Hepatocyte (in vitro differentiated cells): ENCODE data around the gene FAM171A2. TPM values are rescaled to one million over a fixed set of nuclear protein-coding genes. Genes with fewer than 3 reads are reported as not detected.
"Not testable (repeated sequence)": the region's sequence is repeated elsewhere in the genome, so short reads cannot be mapped to it uniquely, and the experiment has no call there.

Source experiments
- DNase-seq: peaks from one replicate; pipeline ENCODE4 v3.0.0-alpha.2; 2016; ENCODE audit warnings: low spot score
- H2AFZ ChIP-seq: fragments of 200-600 bp; sonication (generic); 2 replicates; pipeline ENCODE4 v1.6.0; 2016; ENCODE audit warnings: antibody characterized with exemption, mild to moderate bottlenecking
- H3K27ac ChIP-seq: fragments of 200-600 bp; sonication (generic); 2 replicates; pipeline ENCODE4 v1.5.1; 2016; ENCODE audit warnings: mild to moderate bottlenecking
- H3K27me3 ChIP-seq: fragments of 200-600 bp; sonication (generic); 2 replicates; pipeline ENCODE4 v1.6.1; 2016
- H3K36me3 ChIP-seq: fragments of 200-600 bp; sonication (generic); replicated peaks from 2 replicates; pipeline ENCODE4 v1.5.1; 2016; ENCODE audit warnings: low read depth; ENCODE audit not compliant: insufficient read depth
- H3K4me1 ChIP-seq: fragments of 200-600 bp; sonication (generic); 2 replicates; pipeline ENCODE4 v1.5.1; 2016; ENCODE audit warnings: mild to moderate bottlenecking, moderate library complexity; ENCODE audit not compliant: insufficient read depth
- H3K4me2 ChIP-seq: fragments of 200-600 bp; sonication (generic); 2 replicates; pipeline ENCODE4 v1.6.0; 2016
- H3K4me3 ChIP-seq: fragments of 200-600 bp; sonication (generic); 2 replicates; pipeline ENCODE4 v1.5.1; 2016; ENCODE audit warnings: mild to moderate bottlenecking
- H3K79me2 ChIP-seq: fragments of 200-600 bp; sonication (generic); 2 replicates; pipeline ENCODE4 v1.6.0; 2017; ENCODE audit warnings: mild to moderate bottlenecking
- H3K9me2 ChIP-seq: fragments of 200-600 bp; sonication (generic); replicated peaks from 2 replicates; pipeline ENCODE4 v1.6.0; 2017; ENCODE audit warnings: mild to moderate bottlenecking; ENCODE audit not compliant: insufficient read depth
- H3K9me3 ChIP-seq: fragments of 200-600 bp; sonication (generic); 2 replicates; pipeline ENCODE4 v1.5.1; 2016; ENCODE audit warnings: low read depth, mild to moderate bottlenecking
- H4K20me1 ChIP-seq: fragments of 200-600 bp; sonication (generic); 2 replicates; pipeline ENCODE4 v1.6.0; 2016; ENCODE audit warnings: mild to moderate bottlenecking; ENCODE audit not compliant: insufficient read depth, poor library complexity, severe bottlenecking
- EZH2 ChIP-seq: fragments of 200-600 bp; sonication (generic); IDR thresholded peaks from 2 replicates; pipeline ENCODE4 v1.6.1; 2016; ENCODE audit warnings: antibody characterized with exemption, mild to moderate bottlenecking, borderline replicate concordance
- EZH2phosphoT487 ChIP-seq: fragments of 200-600 bp; sonication (generic); IDR thresholded peaks from one replicate; pipeline ENCODE4 v1.6.1; 2018; ENCODE audit warnings: antibody characterized with exemption, mild to moderate bottlenecking, low read depth, moderate library complexity; ENCODE audit not compliant: unreplicated experiment, severe bottlenecking
- WGBS: methylation state at CpG from one replicate; pipeline ENCODE4 v1.1.6; 2016; ENCODE audit warnings: low lambda C conversion rate; ENCODE audit errors: missing lambda C conversion rate; 5-methylcytosine and 5-hydroxymethylcytosine counted together
- polyA plus RNA-seq: library from polyadenylated mRNA; unstranded; fragments of >200 nt; fragmentation: Nextera tagmentation; extraction: Ambion mirVana; gene quantifications from 2 replicates; pipeline ENCODE4 v1.2.1, GENCODE V29; 2016
- total RNA-seq: library from RNA; depleted of rRNA; stranded (reverse); fragments of >200 nt; gene quantifications from 2 replicates; pipeline ENCODE4 v1.2.3, GENCODE V29; 2014
- TF ChIP-seq, protein P1 (sequence below): fragments of 200-600 bp; sonication (generic); IDR thresholded peaks from 2 replicates; pipeline ENCODE4 v1.5.1; 2016; ENCODE audit warnings: antibody characterized with exemption, mild to moderate bottlenecking; ENCODE audit not compliant: poor library complexity

Gene FAM171A2
- total and polyA plus RNA-seq, 2 experiments from 2014 or later = 13.9 to 22.8 TPM

DNA sequence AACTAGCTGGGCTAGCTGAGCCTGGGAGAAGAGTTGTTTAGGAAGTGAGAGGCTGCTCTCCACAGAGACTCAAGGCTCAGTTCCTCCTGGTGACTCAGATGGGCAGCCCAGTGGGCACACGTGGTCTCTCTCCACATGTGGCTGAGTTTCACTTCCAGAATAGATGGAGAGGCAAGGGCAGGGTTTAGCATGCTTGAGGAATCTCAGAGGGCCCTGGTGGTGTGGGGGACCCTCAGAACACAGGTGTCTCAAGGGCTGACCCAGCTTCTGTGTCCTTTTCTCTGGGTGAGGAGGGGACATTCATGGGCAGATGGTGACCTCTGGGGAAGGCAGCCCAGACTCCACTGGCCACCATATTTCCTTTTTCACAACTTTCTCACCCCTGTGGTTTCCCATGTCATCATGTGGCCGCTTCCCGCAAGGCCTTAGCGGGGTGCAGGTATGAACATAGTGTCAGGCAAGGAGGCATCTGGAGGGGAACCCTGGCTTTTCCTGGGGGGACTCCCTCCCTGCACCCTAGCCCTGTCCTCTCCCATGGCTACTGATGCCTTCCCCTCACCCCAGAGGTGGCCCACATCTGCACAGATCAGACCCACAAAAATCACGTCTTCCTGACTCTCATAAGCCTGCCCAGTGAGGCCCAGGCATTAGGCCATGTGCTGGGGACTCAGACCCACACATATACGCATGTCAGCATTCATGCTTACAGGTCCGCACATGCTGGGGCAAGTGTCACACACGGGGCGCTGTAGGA, 15.2 kb downstream of the FAM171A2 start:
- H3K27ac ChIP-seq = no peak overlapping the region
- no peaks in the 10 kb centered on the region for H3K9me2 ChIP-seq
- H4K20me1 ChIP-seq = no peaks in the 10 kb centered on the region
- no peak overlapping the region for H2AFZ ChIP-seq
- TF ChIP-seq, protein P1, sequence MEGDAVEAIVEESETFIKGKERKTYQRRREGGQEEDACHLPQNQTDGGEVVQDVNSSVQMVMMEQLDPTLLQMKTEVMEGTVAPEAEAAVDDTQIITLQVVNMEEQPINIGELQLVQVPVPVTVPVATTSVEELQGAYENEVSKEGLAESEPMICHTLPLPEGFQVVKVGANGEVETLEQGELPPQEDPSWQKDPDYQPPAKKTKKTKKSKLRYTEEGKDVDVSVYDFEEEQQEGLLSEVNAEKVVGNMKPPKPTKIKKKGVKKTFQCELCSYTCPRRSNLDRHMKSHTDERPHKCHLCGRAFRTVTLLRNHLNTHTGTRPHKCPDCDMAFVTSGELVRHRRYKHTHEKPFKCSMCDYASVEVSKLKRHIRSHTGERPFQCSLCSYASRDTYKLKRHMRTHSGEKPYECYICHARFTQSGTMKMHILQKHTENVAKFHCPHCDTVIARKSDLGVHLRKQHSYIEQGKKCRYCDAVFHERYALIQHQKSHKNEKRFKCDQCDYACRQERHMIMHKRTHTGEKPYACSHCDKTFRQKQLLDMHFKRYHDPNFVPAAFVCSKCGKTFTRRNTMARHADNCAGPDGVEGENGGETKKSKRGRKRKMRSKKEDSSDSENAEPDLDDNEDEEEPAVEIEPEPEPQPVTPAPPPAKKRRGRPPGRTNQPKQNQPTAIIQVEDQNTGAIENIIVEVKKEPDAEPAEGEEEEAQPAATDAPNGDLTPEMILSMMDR = no peak
- no peak for TF ChIP-seq EZH2
- no peak for TF ChIP-seq EZH2phosphoT487
- WGBS = 90% methylated on average over 9 of the region's 9 CpGs
- H3K4me2 ChIP-seq = no peak overlapping the region
- H3K27me3 ChIP-seq = no peaks in the 10 kb centered on the region
- no peaks in the 10 kb centered on the region for H3K9me3 ChIP-seq
- H3K79me2 ChIP-seq = peaks cover 15% of the 10 kb centered on the region
- H3K4me1 ChIP-seq = peaks cover 4% of the 10 kb centered on the region
- no peak overlapping the region for H3K4me3 ChIP-seq
- H3K36me3 ChIP-seq = no peaks in the 10 kb centered on the region
- DNase-seq = no peak

DNA sequence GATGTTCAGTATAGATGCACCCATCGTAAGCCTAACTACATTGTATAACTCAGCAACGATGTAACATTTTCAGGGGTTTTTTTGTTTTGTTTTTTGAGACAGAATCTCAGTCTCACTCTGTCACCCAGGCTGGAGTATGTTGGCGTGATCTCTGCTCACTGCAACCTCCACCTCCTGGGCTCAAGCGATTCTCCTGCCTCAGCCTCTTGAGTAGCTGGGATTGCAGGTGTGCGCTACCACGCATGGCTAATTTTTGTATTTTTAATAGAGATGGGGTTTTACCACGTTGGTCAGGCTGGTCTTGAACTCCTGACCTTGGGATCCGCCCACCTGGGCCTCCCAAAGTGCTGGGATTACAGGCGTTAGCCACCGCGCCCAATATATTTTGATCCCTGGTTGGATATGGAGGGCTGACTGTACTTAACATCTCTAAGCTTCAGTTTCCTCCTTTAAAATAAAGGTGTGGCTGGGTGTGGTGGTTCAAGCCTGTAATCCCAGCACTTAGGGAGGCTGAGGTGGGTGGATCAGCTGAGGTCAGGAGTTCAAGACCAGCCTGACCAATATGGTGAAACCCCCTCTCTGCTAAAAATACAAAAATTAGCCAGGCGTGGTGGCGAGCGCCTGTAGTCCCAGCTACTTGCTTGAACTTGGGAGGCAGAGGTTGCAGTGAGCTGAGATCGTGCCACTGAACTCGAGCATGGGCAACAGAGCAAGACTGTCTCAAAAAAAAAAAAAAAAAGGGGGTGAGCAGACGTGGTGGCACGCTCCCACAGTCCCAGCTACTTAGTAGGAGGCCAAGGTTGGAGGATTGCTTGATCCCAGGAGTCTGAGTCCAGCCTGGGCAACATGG, 16.2 kb downstream of the FAM171A2 start:
- H3K4me2 ChIP-seq, H4K20me1 ChIP-seq, DNase-seq, H3K27ac ChIP-seq, H3K36me3 ChIP-seq, H3K9me2 ChIP-seq, H3K4me1 ChIP-seq, H3K4me3 ChIP-seq, H3K27me3 ChIP-seq, H2AFZ ChIP-seq, H3K9me3 ChIP-seq: not testable (repeated sequence)
- 92% methylated on average over 18 of the region's 18 CpGs for WGBS
- peaks cover 15% of the 10 kb centered on the region for H3K79me2 ChIP-seq

- Histone ChIP-seq H3K36me3 (no peaks in the 10 kb centered on the region), H3K4me3 (peak overlapping the region; percentile 70), H3K9me3 (no peaks in the 10 kb centered on the region), H2AFZ (no peak overlapping the region), H3K27me3 (no peaks in the 10 kb centered on the region), H3K79me2 (peaks cover 15% of the 10 kb centered on the region), H3K27ac (peak overlapping the region; percentile 76), H3K4me2 (peak overlapping the region; percentile 89), H3K9me2 (no peaks in the 10 kb centered on the region), H4K20me1 (no peaks in the 10 kb centered on the region), H3K4me1 (no peaks in the 10 kb centered on the region)
- TF ChIP-seq EZH2phosphoT487 (no peak), EZH2 (no peak)
- TF ChIP-seq, protein P1 = no peak
- 81% methylated on average over 13 of the region's 13 CpGs for WGBS
- DNase-seq = no peak
Measured at GRCh38 chr17:44346064-44346844, 17.4 kb downstream of the FAM171A2 start.
